HG02973 (cell line): ENCODE data around the gene EVPL.
"Not testable (repeated sequence)": the region's sequence is repeated elsewhere in the genome, so short reads cannot be mapped to it uniquely, and the experiment has no call there.

Experiments used
- ATAC-seq: cut with Tn5 transposase; IDR thresholded peaks from one replicate; pipeline ENCODE4 v1.9.1; 2021; ENCODE audit warnings: moderate library complexity; ENCODE audit not compliant: unreplicated experiment

The EVPL gene

DNA sequence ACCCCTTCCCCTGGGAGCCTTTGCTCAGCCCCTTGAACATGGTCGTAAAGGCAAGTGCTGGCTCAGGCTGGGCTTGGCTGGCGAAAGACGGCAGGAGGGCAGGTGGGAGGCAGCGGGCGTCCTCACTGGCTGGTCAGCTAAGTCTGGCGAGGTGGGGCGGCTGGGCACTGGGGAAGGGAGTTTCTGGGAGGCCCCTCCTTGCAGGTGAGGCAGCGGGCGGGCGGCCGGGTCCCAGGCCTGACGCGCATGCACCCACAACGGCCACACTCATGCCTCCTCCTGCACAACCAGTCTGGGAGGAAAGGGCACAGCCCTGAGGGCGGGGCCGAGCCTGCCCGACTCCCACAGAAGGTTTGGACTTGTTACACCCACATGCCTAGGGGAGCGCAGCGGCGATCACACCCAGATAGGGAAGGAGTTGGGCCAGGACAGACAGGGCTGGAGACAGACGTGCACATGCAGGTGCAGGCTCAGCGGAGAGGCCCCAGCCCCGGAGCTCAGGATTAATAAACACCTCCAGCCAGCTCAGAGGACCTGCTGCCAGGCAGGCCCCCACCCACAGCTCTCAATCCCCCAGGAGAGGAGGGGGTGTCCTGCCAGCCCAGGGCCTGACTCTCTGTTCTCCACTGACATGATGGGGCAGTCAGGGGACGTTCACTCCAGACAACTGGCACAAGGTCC, at the start of gene EVPL:
EVPL (minus strand) TSS at position 148 of the 681 bp plus-strand sequence; CDS start at position 40, 108 bp downstream.
- ATAC-seq: no peak

DNA sequence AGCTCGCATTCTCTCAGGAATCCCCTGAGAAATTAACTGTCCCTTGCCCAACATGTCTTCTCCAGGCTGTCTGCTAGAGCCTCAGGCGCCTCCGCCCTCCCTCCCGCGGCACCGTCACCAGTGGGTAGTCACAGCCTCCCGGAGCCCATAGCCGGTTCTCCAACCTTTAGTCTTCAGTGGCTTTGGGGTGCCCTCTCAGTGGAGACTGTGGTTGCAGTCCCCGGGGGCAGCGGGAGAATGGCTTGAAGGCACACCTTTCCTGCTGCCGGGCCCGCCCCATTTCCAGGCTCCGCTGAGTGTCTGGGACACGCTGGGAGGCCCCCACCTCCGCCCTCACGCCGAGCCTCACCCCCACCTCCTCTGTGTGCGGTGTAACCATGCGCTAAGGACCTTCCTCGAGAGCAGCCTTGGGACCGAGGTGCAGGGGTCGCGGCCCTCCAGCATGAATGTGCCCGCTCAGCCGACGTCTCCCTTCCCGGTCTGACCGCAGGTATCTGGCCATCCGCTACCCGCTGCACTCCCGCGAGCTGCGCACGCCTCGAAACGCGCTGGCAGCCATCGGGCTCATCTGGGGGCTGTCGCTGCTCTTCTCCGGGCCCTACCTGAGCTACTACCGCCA, 49.1 kb upstream of the EVPL start:
- ATAC-seq: no peak

GRCh38 chr17:76075364-76076145, 48.4 kb upstream of the EVPL start:
- ATAC-seq: no peak

DNA sequence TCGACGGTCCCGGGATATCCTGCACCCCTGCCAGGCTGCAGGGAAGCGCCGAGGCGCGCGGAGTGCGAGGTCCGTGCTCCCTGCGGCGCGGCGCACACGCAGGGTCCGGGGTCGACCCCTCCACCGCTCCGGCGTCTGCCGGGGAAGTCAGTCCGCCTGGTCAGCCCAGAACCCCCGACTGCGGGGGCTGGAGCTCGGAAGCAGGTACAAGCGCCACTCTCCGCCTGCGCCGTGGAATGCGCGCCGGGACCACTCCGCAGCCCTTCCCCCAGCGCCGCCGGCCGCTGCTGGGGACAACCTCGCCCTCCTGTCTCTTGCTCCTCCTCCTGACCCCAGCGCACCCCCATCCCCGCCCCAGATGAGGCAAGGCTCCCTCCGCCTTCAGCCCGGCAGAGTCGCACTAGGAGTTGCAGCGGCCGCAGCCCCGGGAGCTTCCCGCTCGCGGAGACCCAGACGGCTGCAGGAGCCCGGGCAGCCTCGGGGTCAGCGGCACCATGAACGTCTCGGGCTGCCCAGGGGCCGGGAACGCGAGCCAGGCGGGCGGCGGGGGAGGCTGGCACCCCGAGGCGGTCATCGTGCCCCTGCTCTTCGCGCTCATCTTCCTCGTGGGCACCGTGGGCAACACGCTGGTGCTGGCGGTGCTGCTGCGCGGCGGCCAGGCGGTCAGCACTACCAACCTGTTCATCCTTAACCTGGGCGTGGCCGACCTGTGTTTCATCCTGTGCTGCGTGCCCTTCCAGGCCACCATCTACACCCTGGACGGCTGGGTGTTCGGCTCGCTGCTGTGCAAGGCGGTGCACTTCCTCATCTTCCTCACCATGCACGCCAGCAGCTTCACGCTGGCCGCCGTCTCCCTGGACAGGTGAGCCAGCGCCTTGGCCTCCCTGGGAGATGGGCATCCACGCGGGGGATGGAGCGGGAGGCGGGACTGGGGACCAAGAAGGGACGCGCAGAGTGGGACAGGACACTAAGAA, 47.6 kb upstream of the EVPL start, which contains the start of gene GALR2:
GALR2 (plus strand) TSS at position 392 of the 974 bp plus-strand sequence; CDS start at position 495, 103 bp downstream.
- no peak for ATAC-seq

DNA sequence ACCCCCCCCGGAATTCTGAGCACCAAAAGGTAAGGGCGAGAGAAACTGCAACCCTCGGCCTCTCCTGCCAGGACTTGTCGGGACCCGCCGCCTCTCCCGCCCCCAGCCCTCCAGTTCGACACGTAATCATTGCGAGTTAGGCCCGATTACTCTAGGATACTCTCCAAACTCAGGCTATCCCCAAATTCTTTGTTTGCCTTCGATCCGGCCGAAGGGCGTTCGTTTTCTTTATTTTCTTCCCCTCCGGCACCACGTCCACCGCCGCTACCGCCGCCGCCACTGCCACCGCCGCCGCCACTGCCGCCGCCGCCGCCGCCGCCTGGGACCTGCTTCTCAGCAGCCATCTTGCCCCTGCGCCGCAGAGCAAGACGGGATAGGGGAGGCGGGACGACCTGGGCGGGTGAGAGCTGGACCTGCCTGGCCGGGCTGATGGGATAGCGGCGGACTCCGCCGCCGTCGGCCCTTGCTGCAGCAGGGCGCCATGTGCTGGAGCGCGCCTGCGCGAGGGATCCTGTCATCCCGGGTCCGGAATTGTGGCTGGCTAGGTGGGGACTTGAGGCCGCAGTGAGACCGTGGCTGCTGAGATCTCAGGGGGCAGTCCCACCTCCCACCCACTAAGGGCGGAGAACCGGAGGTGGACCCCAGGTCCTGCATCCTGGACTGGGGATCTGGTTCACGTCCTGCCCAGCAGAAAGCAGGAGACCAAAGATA, 45.2 kb upstream of the EVPL start, which contains the start of gene SRP68:
SRP68 (minus strand) TSS at position 370 of the 711 bp plus-strand sequence; CDS start at position 344, 26 bp downstream.
- no peak for ATAC-seq

DNA sequence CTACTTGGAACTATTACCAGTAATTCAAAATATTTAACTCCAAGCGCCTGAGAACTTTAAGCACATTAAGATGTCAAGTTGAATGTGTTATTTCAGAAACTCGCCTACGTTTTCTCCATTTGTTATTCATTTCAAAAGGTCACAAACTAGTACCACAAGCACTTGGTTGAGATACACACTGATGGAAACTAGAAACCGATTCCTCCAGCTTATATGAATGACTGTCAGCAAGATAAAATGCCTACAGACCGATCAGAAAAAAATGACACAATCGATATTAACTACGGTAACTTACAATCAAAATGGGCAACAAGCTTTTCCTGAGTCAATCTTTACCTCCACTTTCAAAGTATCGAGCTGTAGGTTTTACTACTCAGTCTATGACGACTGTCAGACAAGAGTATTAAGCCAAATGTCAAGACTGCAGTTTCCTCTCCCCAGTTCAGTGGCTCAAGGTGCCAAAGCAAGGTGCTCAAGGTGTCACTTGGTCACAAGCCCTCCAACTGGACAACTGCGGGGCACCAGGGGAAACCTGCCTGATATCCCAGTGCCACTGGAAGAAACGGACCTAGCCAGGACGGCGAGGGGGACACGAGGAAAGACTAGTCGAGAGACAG, 44.5 kb upstream of the EVPL start:
- ATAC-seq: no peak

- no peak for ATAC-seq
These were observed 38.7 kb upstream of the EVPL start for GRCh38 chr17:76065775-76066174.

DNA sequence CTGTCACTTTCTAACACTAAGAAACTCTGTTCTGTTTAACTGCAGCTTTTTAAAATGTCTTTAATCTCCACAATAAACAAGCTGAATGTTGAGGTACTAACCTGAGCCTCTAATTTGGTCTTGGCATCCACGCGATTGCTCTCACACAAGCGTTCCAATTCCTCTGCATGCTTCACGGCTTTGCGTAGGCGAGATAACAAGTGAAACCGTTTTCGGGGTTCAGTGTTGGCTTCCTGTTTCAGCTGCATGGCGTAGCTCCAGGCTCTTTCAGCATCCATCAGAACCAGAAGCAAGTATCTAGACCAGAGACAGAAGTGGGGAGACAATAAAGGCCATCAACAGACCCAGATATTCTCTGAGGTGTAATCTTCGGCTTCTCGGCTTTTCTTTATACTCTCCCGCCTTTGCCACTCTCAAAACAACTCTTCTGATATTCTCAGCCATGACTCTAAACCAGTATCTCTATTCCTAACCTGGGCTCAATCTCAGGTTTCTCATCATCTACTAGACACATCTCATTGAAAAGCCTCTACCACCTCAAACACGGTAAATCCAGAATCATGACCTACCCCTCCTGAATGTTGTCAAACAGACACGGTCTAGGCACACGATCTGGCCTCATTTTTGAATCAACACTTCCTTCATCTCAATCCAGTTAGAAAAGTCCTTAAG, 36.9 kb upstream of the EVPL start:
- ATAC-seq: no peak

GRCh38 chr17:76058264-76058663, 31.2 kb upstream of the EVPL start:
- ATAC-seq: not testable (repeated sequence)

GRCh38 chr17:76056882-76057281, 29.8 kb upstream of the EVPL start:
- no peak for ATAC-seq

DNA sequence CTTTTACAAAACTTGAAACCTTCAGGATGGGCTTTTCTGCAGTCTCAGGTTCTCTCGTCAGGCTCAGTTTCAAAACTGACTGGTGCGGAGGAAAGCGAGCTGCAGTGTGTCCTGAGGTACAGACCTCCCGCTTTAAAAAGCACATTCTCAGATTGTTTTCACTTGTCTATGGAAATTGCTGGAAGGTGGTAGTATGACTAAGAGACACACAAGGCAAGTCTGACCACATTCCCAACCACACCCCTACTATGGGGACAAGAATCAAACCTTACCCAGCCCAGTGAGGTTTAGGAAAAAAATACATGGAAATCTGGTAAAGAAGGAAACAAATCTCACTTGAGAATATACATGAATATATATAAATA, 27.0 kb upstream of the EVPL start:
- no peak for ATAC-seq

GRCh38 chr17:76053246-76054111, 26.4 kb upstream of the EVPL start:
- ATAC-seq: no peak

DNA sequence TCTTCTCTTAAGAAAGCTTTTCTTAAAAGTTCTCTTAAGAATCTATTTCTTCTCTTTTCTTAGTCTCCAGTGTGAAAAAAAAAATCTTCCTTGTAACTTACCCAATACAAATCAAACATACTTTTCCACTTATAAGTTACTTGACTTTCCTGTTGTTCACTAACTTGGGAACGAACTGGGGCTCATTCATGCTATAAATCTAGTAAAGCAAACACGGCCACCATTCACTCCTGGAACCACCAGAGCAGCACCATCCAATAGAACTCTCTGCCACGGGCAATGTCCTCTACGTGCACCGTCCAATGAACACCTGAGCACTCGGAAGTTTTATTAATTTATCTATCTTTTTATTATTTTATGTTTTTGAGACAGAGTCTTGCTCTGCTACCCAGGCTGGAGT, 24.5 kb upstream of the EVPL start:
- no peak for ATAC-seq

GRCh38 chr17:76050538-76051467, 23.7 kb upstream of the EVPL start:
- no peak for ATAC-seq

GRCh38 chr17:76049836-76050537, 22.9 kb upstream of the EVPL start:
- no peak for ATAC-seq

DNA sequence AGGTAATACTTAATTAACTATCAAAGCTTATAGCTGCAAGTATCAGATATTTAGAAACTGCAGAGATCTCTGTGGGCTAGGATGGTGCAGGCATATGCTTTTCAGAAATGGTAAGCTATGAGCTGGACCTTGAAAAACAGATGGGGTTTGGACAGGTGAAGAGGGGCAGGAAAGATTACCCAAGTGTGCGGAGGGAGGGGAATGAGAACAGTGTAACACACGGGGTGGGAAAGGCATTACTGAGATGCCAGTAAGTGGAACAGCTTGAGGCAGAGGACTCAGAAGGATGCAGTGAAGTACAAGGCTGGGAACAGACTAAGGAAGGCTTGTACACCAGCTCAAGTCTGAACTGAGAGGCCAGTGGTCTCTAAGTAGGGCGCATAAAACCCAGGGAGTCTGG, 22.1 kb upstream of the EVPL start:
- no peak for ATAC-seq
